ENCODE measurements around the gene MFAP1.
"Not testable (repeated sequence)": the region's sequence is repeated elsewhere in the genome, so short reads cannot be mapped to it uniquely, and the experiment has no call there.

Gene MFAP1

DNA sequence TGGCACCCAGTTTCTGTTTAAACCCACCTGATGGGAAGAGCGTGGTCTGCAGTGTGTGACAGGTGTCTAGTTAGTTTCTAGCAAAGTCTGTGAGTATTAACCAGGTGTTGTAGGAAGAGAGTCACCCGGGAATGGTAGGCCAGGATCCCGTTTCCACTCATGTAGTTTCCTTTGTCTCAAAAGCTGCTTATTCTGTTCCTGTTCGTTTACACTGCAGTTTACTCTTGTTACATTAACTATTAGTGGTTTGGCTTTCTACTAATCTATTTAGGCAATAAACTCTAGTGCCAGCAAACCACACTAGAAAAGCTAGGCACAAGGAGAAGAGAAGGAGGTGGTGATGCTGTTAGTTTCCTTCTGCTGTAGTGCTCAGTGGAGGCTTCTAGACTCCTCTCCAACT lies 35.1 kb upstream of the MFAP1 start:
- no peak overlapping the region for H3K4me3 ChIP-seq (replicated peaks in 1 of 2; ENCODE audit: low read depth in 2 of 2, low read length in 2 of 2)
- DNase-seq (ENCODE audit: low read depth in 2 of 2) = no peak
- TF ChIP-seq, protein P1, sequence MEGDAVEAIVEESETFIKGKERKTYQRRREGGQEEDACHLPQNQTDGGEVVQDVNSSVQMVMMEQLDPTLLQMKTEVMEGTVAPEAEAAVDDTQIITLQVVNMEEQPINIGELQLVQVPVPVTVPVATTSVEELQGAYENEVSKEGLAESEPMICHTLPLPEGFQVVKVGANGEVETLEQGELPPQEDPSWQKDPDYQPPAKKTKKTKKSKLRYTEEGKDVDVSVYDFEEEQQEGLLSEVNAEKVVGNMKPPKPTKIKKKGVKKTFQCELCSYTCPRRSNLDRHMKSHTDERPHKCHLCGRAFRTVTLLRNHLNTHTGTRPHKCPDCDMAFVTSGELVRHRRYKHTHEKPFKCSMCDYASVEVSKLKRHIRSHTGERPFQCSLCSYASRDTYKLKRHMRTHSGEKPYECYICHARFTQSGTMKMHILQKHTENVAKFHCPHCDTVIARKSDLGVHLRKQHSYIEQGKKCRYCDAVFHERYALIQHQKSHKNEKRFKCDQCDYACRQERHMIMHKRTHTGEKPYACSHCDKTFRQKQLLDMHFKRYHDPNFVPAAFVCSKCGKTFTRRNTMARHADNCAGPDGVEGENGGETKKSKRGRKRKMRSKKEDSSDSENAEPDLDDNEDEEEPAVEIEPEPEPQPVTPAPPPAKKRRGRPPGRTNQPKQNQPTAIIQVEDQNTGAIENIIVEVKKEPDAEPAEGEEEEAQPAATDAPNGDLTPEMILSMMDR (IDR thresholded peaks at IDR 0.05; ENCODE audit: low read depth, low read length) = no peak

DNA sequence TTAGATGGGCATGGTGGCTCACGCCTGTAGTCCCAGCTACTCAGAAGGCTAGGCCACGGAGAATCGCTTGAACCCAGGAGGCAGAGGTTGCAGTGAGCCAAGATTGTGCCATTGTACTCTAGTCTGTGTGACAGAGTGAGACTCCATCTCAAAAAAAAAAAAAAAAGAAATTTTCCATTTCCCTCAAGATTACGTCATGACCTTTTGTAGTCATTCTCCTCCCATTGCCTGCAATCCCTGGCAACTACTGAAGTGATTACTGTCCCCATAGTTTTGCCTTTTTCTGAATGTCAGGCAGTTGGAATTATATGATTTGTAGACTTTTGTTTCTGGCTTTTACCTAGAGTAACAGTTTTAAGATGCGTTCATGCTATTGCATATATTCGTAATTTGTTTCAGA lies 30.3 kb upstream of the MFAP1 start:
- DNase-seq (ENCODE audit: low read depth in 2 of 2) = peak; percentile 43 to 52
- no peak overlapping the region for H3K4me3 ChIP-seq (replicated peaks in 1 of 2; ENCODE audit: low read depth in 2 of 2, low read length in 2 of 2)
- TF ChIP-seq, protein P1 (IDR thresholded peaks at IDR 0.05; ENCODE audit: low read depth, low read length) = no peak

DNA sequence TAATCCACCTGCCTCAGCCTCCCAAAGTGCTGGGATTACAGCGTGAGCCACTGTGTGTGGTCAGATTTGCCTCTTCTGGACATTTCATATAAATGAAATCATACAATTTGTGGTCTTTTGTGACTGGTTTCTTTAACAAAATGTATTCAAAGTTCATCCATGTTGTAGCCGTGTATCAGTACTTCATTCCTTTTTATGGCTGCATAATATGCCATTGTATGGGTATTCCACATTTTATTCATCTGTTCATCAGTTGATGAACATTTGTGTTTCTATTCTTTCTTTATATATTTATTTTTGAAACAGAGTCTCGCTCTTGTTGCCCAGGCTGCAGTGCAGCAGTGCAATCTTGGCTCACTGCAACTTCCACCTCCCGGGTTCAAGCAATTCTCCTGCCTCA lies 28.1 kb upstream of the MFAP1 start:
- TF ChIP-seq, protein P1 (IDR thresholded peaks at IDR 0.05; ENCODE audit: low read depth, low read length) = no peak
- DNase-seq (ENCODE audit: low read depth in 2 of 2) = no peak
- H3K4me3 ChIP-seq (replicated peaks in 1 of 2; ENCODE audit: low read depth in 2 of 2, low read length in 2 of 2) = no peak overlapping the region

DNA sequence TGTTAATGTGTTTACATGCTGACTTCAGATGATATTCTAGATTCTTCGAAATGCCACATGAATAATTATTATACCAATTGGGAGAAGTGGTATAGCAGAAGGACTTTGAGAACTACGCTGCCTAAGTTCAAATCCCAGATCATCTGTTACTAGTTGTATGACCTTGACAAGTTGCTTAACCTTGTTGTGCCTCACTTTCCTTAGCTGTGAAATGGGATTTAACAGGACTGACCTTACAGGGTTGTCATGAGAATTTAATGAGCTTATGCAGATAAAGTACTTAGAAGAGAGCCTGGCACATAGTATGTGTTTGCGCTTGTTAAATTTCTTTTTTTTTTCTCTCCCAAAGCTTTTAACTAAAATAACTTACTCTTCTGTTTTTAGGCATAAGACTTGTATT lies 26.8 kb upstream of the MFAP1 start:
- TF ChIP-seq, protein P1 (IDR thresholded peaks at IDR 0.05; ENCODE audit: low read depth, low read length) = no peak
- DNase-seq (ENCODE audit: low read depth in 2 of 2) = no peak
- no peak overlapping the region for H3K4me3 ChIP-seq (replicated peaks in 1 of 2; ENCODE audit: low read depth in 2 of 2, low read length in 2 of 2)

DNA sequence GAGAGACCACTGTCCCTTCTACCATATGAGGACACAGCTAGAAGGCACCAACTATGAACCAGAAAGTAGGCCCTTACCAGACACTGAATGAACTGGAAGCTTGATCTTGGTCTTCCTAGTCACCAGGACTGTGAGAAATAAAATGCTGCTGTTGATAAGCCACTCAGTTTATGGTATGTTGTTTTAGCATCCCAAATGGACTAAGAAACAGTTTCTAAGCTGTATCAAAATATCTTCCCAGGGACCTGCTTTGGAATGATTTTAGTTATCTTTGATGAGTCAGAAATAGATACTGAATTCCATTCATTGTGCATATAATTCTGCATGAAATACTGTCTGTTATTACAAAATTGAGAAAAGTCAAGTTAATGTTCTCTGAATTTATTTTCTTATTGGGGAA lies 20.9 kb upstream of the MFAP1 start:
- TF ChIP-seq, protein P1 (IDR thresholded peaks at IDR 0.05; ENCODE audit: low read depth, low read length) = no peak
- DNase-seq (ENCODE audit: low read depth in 2 of 2) = peak in 1 of 2 donors; percentile 2
- no peak overlapping the region for H3K4me3 ChIP-seq (replicated peaks in 1 of 2; ENCODE audit: low read depth in 2 of 2, low read length in 2 of 2)

DNA sequence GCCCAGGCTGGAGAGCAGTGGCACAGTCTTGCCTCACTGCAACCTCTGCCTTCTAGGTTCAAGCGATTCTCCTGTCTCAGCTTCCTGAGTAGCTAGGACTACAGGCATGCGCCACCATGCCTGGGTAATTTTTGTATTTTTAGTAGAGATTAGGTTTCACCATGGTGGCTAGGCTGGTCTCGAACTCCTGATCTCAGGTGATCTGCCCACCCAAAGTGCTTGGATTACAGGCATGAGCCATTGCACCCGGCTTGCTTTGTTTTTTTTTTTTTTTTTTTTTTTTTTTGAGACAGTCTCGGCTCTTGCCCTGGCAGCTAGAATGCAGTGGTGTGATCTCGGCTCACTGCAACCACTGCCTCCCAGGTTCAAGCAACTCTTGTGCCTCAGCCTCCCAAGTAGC lies 8.0 kb upstream of the MFAP1 start:
- not testable (repeated sequence) for DNase-seq (ENCODE audit: low read depth in 2 of 2); H3K4me3 ChIP-seq (replicated peaks in 1 of 2; ENCODE audit: low read depth in 2 of 2, low read length in 2 of 2)

DNA sequence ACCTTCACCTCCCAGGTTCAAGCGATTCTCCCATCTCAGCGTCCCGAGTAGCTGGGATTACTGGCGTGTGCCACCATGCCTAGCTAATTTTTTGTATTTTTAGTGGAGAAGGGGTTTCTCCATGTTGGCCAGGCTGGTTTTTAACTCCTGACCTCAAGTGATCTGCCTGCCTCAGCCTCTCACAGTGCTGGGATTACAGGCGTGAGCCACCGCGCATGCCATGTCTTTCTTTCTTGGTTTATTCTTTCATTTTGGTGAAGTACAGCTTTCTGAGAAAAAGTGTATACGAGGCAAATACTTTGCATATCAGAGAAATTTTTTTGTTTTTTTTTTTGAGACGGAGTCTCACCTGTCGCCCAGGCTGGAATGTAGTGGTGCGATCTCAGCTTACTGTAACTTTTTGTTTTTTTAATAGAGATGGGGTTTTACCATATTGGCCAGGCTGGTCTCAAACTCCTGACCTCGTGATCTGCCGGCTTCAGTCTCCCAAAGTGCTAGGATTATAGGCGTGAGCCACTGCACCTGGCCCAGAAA lies 7.1 kb upstream of the MFAP1 start:
- DNase-seq (ENCODE audit: low read depth in 2 of 2); H3K4me3 ChIP-seq (replicated peaks in 1 of 2; ENCODE audit: low read depth in 2 of 2, low read length in 2 of 2): not testable (repeated sequence)

DNA sequence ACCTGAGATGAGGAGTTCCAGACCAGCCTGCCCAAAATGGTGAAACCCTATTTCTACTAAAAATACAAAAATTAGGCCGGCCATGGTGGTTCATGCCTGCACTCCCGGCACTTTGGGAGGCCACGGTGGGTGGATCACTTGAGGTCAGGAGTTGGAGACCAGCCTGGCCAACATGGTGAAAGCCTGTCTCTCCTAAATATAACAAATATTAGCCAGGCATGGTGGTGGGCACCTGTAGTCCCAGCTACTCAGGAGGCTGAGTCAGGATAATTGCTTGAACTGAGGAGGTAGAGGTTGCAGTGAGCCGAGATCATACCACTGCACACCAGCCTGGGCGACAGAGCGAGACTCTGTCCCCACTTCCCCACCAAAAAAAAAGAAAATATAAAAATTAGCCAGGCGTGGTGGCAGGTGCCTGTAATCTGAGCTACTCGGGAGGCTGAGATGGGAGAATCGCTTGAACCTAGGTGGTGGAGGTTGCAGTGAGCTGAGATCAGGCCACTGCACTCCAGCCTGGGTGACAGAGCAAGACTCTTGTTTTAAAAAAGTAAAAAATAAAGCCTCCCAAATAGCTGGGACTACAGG lies 6.3 kb upstream of the MFAP1 start:
- not testable (repeated sequence) for DNase-seq (ENCODE audit: low read depth in 2 of 2); H3K4me3 ChIP-seq (replicated peaks in 1 of 2; ENCODE audit: low read depth in 2 of 2, low read length in 2 of 2)

DNA sequence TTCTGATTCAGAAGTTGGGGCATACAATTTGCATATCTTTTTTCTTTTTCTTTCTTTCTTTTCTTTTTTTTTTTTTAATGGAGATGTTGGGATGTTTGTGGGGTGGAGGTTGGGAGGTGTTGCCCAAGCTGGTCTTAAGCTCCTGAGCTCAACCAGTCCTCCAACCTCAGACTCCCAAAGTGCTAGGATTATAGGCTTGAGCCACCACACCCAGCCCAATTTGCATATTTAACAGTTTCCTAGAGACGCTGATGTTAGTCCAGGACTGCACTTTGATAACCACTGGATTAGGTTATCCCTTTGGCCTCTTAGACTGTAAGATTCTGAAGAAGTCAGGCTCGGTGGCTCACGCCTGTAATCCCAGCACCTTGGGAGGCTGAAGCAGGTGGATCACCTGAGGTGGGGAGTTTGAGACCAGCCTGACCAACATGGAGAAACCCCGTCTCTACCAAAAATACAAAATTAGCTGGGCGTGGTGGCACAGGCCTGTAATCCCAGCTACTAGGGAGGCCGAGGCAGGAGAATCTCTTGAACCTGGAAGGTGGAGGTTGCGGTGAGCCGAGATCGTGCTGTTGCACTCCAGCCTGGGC lies 5.6 kb upstream of the MFAP1 start:
- not testable (repeated sequence) for DNase-seq (ENCODE audit: low read depth in 2 of 2)

More for the DNA sequence above, 5.6 kb upstream of the MFAP1 start:
- not testable (repeated sequence) for H3K4me3 ChIP-seq (replicated peaks in 1 of 2; ENCODE audit: low read depth in 2 of 2, low read length in 2 of 2)
